ENCODE measurements around the gene OPA3.

DNA sequence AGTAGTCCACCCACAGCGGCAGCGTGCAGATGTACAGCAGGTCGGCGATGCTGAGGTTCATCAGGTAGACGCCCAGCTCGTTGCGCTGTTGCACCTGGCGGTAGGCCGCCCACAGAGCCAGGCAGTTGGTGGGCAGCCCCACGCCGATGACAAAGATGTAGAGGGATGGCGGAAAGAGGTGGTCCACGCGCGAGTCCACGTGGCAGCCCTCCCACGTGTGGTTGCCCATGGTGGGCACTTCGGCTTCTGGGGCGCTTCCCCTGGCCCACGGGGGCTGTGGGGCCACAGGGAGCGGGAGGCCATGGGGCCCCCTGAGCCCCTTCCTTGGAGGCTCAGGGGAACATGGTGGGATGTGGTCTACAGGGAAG lies 7.0 kb upstream of the OPA3 start:
- no peak for TF ChIP-seq CTCF (IDR thresholded peaks at IDR 0.05)
- TF ChIP-seq POLR2A (IDR thresholded peaks at IDR 0.05): no peak
